HEK293T (cell line): Measurements from ENCODE around the gene PLCB2.

Source experiments
- ARNT ChIP-seq: fragments of 450-650 bp; IDR thresholded peaks from 2 replicates; pipeline ENCODE4 v1.6.1; 2017; ENCODE audit warnings: mild to moderate bottlenecking
- BHLHE40 ChIP-seq: fragments of 450-650 bp; IDR thresholded peaks from 2 replicates; pipeline ENCODE4 v1.6.1; 2016; ENCODE audit warnings: mild to moderate bottlenecking, moderate library complexity, borderline replicate concordance
- CTBP1 ChIP-seq: fragments of 450-650 bp; IDR thresholded peaks from 2 replicates; pipeline ENCODE4 v1.6.1; 2016; ENCODE audit warnings: borderline replicate concordance
- ELF4 ChIP-seq: fragments of 450-650 bp; IDR thresholded peaks from 2 replicates; pipeline ENCODE4 v1.6.1; 2017; ENCODE audit warnings: antibody characterized with exemption
- FOXK2 ChIP-seq: fragments of 450-650 bp; IDR thresholded peaks from 2 replicates; pipeline ENCODE4 v1.6.1; 2016; ENCODE audit warnings: mild to moderate bottlenecking
- FOXM1 ChIP-seq: fragments of 450-650 bp; IDR thresholded peaks from 2 replicates; pipeline ENCODE4 v1.6.1; 2017; ENCODE audit warnings: mild to moderate bottlenecking, borderline replicate concordance
- L3MBTL2 ChIP-seq: fragments of 450-650 bp; conservative IDR thresholded peaks from 2 replicates; pipeline ENCODE4 v1.6.1; 2016; ENCODE audit warnings: mild to moderate bottlenecking
- LEF1 ChIP-seq: fragments of 450-650 bp; IDR thresholded peaks from 2 replicates; pipeline ENCODE4 v1.6.1; 2017; ENCODE audit warnings: mild to moderate bottlenecking, borderline replicate concordance
- NFRKB ChIP-seq: fragments of 450-650 bp; IDR thresholded peaks from 2 replicates; pipeline ENCODE4 v1.6.1; 2016; ENCODE audit warnings: mild to moderate bottlenecking, moderate library complexity
- PKNOX1 ChIP-seq: fragments of 450-650 bp; IDR thresholded peaks from 2 replicates; pipeline ENCODE4 v1.6.1; 2016
- SP1 ChIP-seq: fragments of 450-650 bp; IDR thresholded peaks from 2 replicates; pipeline ENCODE4 v1.6.1; 2017
- SUZ12 ChIP-seq: fragments of 450-650 bp; IDR thresholded peaks from 2 replicates; pipeline ENCODE4 v1.6.1; 2016; ENCODE audit warnings: mild to moderate bottlenecking
- TARDBP ChIP-seq: fragments of 450-650 bp; IDR thresholded peaks from 2 replicates; pipeline ENCODE4 v1.6.1; 2016
- ZNF384 ChIP-seq: fragments of 450-650 bp; IDR thresholded peaks from 2 replicates; pipeline ENCODE4 v1.6.1; 2016

GRCh38 chr15:40322531-40323238 lies 14.9 kb upstream of the PLCB2 start:
- TF ChIP-seq L3MBTL2 (no peak), TARDBP (no peak), ELF4 (no peak), BHLHE40 (no peak), LEF1 (no peak), FOXK2 (no peak), NFRKB (no peak), SUZ12 (no peak), ZNF384 (no peak), PKNOX1 (no peak), SP1 (no peak), FOXM1 (no peak), CTBP1 (no peak), ARNT (no peak)
